MCF 10A (cell line): ENCODE measurements around the gene VOPP1. TPM values are rescaled to one million over a fixed set of nuclear protein-coding genes. Genes with fewer than 3 reads are reported as not detected.

ENCODE experiments used
- BruUV-seq: library from RNA; stranded (reverse); fragments of 400-500 nt; replicated peaks from 2 replicates; lab custom pipeline; 2021; lab: Mats Ljungman, UMichigan
- CTCF ChIA-PET: fragments of 300-600 bp; sonication (Branson Sonifier 250); formaldehyde crosslinking; extraction: SDS; loops from one replicate; lab custom pipeline; 2021; ENCODE audit warnings: antibody characterized with exemption, inconsistent platforms; lab: Yijun Ruan, JAX
- POLR2A ChIA-PET: fragments of 300-600, 350-650 bp; sonication (Branson Sonifier 250); formaldehyde crosslinking; extraction: SDS; loops from one replicate; lab custom pipeline; 2020; ENCODE audit warnings: antibody characterized with exemption, inconsistent platforms; lab: Yijun Ruan, JAX
- DNase-seq: peaks from one replicate; pipeline ENCODE4 v3.0.0-alpha.2; 2018; ENCODE audit not compliant: unreplicated experiment
- H3K27ac Mint-ChIP-seq: one replicate; pipeline ENCODE4 v1.8.0; 2022; ENCODE audit warnings: mild to moderate bottlenecking, low read depth, mixed read lengths; ENCODE audit not compliant: unreplicated experiment
- H3K27me3 Mint-ChIP-seq: one replicate; pipeline ENCODE4 v1.8.0; 2022; ENCODE audit warnings: mixed read lengths; ENCODE audit not compliant: insufficient read depth, unreplicated experiment
- H3K36me3 Mint-ChIP-seq: one replicate; pipeline ENCODE4 v1.8.0; 2022; ENCODE audit warnings: mild to moderate bottlenecking, moderate library complexity, mixed read lengths; ENCODE audit not compliant: insufficient read depth, unreplicated experiment
- H3K4me1 Mint-ChIP-seq: one replicate; pipeline ENCODE4 v1.8.0; 2022; ENCODE audit warnings: mixed read lengths; ENCODE audit not compliant: insufficient read depth, unreplicated experiment
- H3K4me3 Mint-ChIP-seq: one replicate; pipeline ENCODE4 v1.8.0; 2022; ENCODE audit warnings: mild to moderate bottlenecking, moderate library complexity, mixed read lengths; ENCODE audit not compliant: unreplicated experiment
- H3K9me3 Mint-ChIP-seq: one replicate; pipeline ENCODE4 v1.8.0; 2022; ENCODE audit warnings: mixed read lengths; ENCODE audit not compliant: unreplicated experiment
- CTCF ChIP-seq: fragments of 200-600 bp; IDR thresholded peaks from one replicate; pipeline ENCODE4 v1.8.0; 2022; ENCODE audit warnings: antibody characterized with exemption, mild to moderate bottlenecking; ENCODE audit not compliant: unreplicated experiment
- intact Hi-C: fragments of 100-400 bp; cut with micrococcal nuclease; formaldehyde crosslinking; loops from 2 replicates; pipeline ENCODE4 v1.14.1; 2022
- total RNA-seq: library from RNA; stranded (reverse); gene quantifications from 2 replicates; pipeline ENCODE4 v1.2.3, GENCODE V29; 2022

The VOPP1 gene
- total RNA-seq, 1 experiment from 2014 or later = 29.2 TPM

GRCh38 chr7:55439627-55440026 lies 132.7 kb downstream of the VOPP1 start:
- DNase-seq = no peak
- Mint-ChIP-seq H3K4me3 (no peak overlapping the region), H3K27me3 (no peaks in the 10 kb centered on the region), H3K4me1 (peaks cover 18% of the 10 kb centered on the region), H3K36me3 (no peaks in the 10 kb centered on the region), H3K9me3 (no peaks in the 10 kb centered on the region), H3K27ac (peak overlapping the region; percentile 46)
- ChIA-PET POLR2A (interaction anchor here (0.7 kb wide), 1 partner anchor 87 kb away, joined by 3 read pairs; no protein-coding TSS in a partner anchor), CTCF (interaction anchor here (0.7 kb wide), 1 partner anchor 31 kb away, joined by 4 read pairs; no protein-coding TSS in a partner anchor)
- no peak for TF ChIP-seq CTCF
- no TSS peak for BruUV-seq
- intact Hi-C loops = loop anchor here (10.0 kb wide), 1 partner anchor 635 kb away; no protein-coding TSS in a partner anchor

- no TSS peak for BruUV-seq
- TF ChIP-seq CTCF = no peak
- Mint-ChIP-seq H3K27me3 (no peaks in the 10 kb centered on the region), H3K9me3 (no peaks in the 10 kb centered on the region), H3K4me1 (peaks cover 18% of the 10 kb centered on the region), H3K27ac (peak overlapping the region; percentile 46), H3K4me3 (no peak overlapping the region), H3K36me3 (no peaks in the 10 kb centered on the region)
- ChIA-PET POLR2A (no interaction called here), CTCF (no interaction called here)
- DNase-seq = peak; percentile 65
- intact Hi-C loops = loop anchor here (10.0 kb wide), 1 partner anchor 636 kb away; no protein-coding TSS in a partner anchor
These were observed 133.4 kb downstream of the VOPP1 start for GRCh38 chr7:55438757-55439525.

- CTCF ChIA-PET = no interaction called here
- H3K27ac Mint-ChIP-seq = peak overlapping the region; percentile 46
- no peak for DNase-seq
These were observed 134.1 kb downstream of the VOPP1 start for GRCh38 chr7:55438085-55438756.

More at GRCh38 chr7:55438085-55438756, 134.1 kb downstream of the VOPP1 start:
- Mint-ChIP-seq H3K36me3 (no peaks in the 10 kb centered on the region), H3K27me3 (no peaks in the 10 kb centered on the region), H3K4me1 (peaks cover 18% of the 10 kb centered on the region), H3K9me3 (no peaks in the 10 kb centered on the region), H3K4me3 (no peak overlapping the region)
- no peak for TF ChIP-seq CTCF
- intact Hi-C loops = loop anchor here (10.0 kb wide), 1 partner anchor 637 kb away; no protein-coding TSS in a partner anchor
- no TSS peak for BruUV-seq
- POLR2A ChIA-PET = no interaction called here
